Spleen (tissue), 11 donors: ENCODE measurements around the gene UPK1A. TPM values are rescaled to one million over a fixed set of nuclear protein-coding genes. Genes with fewer than 3 reads are reported as not detected.
A peak's percentile ranks its signal among the peaks of the same experiment; 100 is the strongest.

Experiments used
- DNase-seq: peaks from one replicate; pipeline ENCODE4 v3.0.0-alpha.2; 2020
- H3K27ac ChIP-seq, 8 donors: fragments of 200-600 bp; sonication (generic) in 7 of 8; 1 replicate in 4 of 8; 2 replicates in 4 of 8; pipeline versions ENCODE4 v1.5.0 to v1.8.0; 2016 to 2021; ENCODE audit warnings: inconsistent platforms in 4 of 8, mild to moderate bottlenecking in 4 of 8, moderate library complexity in 1 of 8
- H3K27me3 ChIP-seq, 7 donors: fragments of 200-600 bp; sonication (generic) in 6 of 7; replicated peaks in 1 of 7; 1 replicate in 4 of 7; 2 replicates in 3 of 7; pipeline versions ENCODE4 v1.5.0 to v1.8.0; 2016 to 2021; ENCODE audit warnings: inconsistent platforms in 3 of 7, mild to moderate bottlenecking in 1 of 7
- H3K36me3 ChIP-seq, 6 donors: fragments of 200-600 bp; sonication (generic) in 5 of 6; 1 replicate in 4 of 6; 2 replicates in 2 of 6; pipeline versions ENCODE4 v1.5.0 to v1.8.0; 2016 to 2021; ENCODE audit warnings: inconsistent platforms in 2 of 6
- H3K4me1 ChIP-seq, 6 donors: fragments of 200-600 bp; sonication (generic) in 5 of 6; 1 replicate in 3 of 6; 2 replicates in 3 of 6; pipeline versions ENCODE4 v1.5.0 to v1.8.0; 2016 to 2021; ENCODE audit warnings: inconsistent platforms in 3 of 6
- H3K4me3 ChIP-seq, 8 donors: fragments of 200-600 bp; sonication (generic) in 7 of 8; 1 replicate in 4 of 8; 2 replicates in 4 of 8; pipeline versions ENCODE4 v1.5.0 to v1.8.0; 2016 to 2021; ENCODE audit warnings: inconsistent platforms in 4 of 8, mild to moderate bottlenecking in 4 of 8, moderate library complexity in 2 of 8
- H3K9me3 ChIP-seq, 8 donors: fragments of 200-600 bp; sonication (generic) in 7 of 8; 1 replicate in 4 of 8; 2 replicates in 4 of 8; pipeline versions ENCODE4 v1.5.0 to v1.8.0; 2016 to 2021; ENCODE audit warnings: inconsistent platforms in 4 of 8
- POLR2A ChIP-seq, 3 donors: fragments of 450-650 bp; IDR thresholded peaks; one replicate each; pipeline ENCODE4 v1.5.1; 2017; ENCODE audit warnings: antibody characterized with exemption in 3 of 3, mild to moderate bottlenecking in 1 of 3
- POLR2AphosphoS5 ChIP-seq, 3 donors: sonication (generic); formaldehyde crosslinking; IDR thresholded peaks; one replicate each; pipeline ENCODE4 v1.5.1; 2017; ENCODE audit warnings: antibody characterized with exemption in 3 of 3
- WGBS, 5 donors: extraction: QIAGEN DNeasy Blood & Tissue Kit in 3 of 5; methylation state at CpG; one replicate each; pipeline versions ENCODE4 v1.1.5 to v1.1.7; 2013 to 2018; 5-methylcytosine and 5-hydroxymethylcytosine counted together
- intact Hi-C: fragments of 100-400 bp; cut with DNase I; formaldehyde crosslinking; loops from one replicate; pipeline ENCODE4 v1.15.0; 2023; ENCODE audit warnings: low total_unique reads
- polyA plus RNA-seq, 3 donors: library from polyadenylated mRNA; stranded (reverse); fragments of 200-250 nt; gene quantifications; one replicate each; pipeline ENCODE4 v1.2.1, GENCODE V29; 2013
- total RNA-seq, 7 donors: library from RNA; depleted of rRNA in 3 of 7; stranded (reverse); fragments of >200 nt in 3 of 7; fragmentation: NEBNext Ultra II Directional in 4 of 7; extraction: Animal tissue kit (Norgen Biotek cat#: 25700) in 4 of 7; gene quantifications; one replicate each; pipeline versions ENCODE4 v1.1.0 to v1.2.1, GENCODE V29; 2016 to 2021
- donor health status: healthy with polysubstance abuse.
- donor health status: DM: no; HTN: no; CAD: no; lungs with moderate emphysema.
- donor health status: DM: no; HTN: no; CAD: no.
- donor health status: Bipolar disorder and iron deficiency.
- donor health status: healthy.
- donor health status: DM: no; HTN: no; CAD: no.
- donor health status: DM: yes; HTN: yes; CAD: no.

UPK1A gene
- total and polyA plus RNA-seq, 10 donors = 0.11 TPM; not detected in 9

DNA sequence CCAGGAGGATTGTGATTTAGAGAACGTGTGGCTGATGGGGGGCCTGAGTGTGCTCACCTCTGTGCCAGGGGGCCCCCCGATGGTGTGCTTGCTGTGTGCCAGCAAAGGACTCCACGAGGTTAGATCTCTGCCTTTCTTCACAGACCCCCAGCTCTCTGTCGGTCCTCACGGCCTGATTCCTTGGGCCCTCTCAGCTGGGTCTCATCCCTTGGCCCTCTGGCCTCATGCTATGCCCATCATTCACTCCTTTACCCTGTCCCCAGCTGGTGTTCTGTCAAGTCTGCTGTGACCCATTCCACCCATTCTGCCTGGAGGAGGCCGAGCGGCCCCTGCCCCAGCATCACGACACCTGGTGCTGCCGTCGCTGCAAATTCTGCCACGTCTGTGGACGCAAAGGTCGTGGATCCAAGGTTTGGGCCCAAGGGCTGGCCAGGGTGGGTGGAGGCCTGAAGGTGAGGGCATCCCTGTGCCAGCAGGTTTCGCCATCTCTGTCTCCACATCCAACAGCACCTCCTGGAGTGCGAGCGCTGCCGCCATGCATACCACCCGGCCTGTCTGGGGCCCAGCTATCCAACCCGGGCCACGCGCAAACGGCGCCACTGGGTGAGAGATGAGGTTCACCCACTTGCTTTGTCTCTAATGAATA, 59.0 kb downstream of the UPK1A start:
- H3K4me1 ChIP-seq = peaks cover 0 to 29% (median 2%) of the 10 kb centered on the region in 6 donors
- no peaks in the 10 kb centered on the region for H3K9me3 ChIP-seq
- no peaks in the 10 kb centered on the region for H3K27me3 ChIP-seq
- no peak overlapping the region for H3K27ac ChIP-seq
- WGBS, 5 donors = 95 to 98% (median 96%) methylated on average over 23 of the region's 23 CpGs
- DNase-seq = no peak
- H3K4me3 ChIP-seq = no peak overlapping the region
- intact Hi-C loops = no loop called here
- H3K36me3 ChIP-seq = peaks cover 0 to 100% (median 96%) of the 10 kb centered on the region in 6 donors
- TF ChIP-seq POLR2A (IDR thresholded peaks at IDR 0.05) (no peak), POLR2AphosphoS5 (IDR thresholded peaks at IDR 0.05) (peak in 1 of 3 donors; percentile 47)

- H3K27me3 ChIP-seq = no peaks in the 10 kb centered on the region
- WGBS, 5 donors = 94 to 96% (median 95%) methylated on average over 17 to 25 of the region's 25 CpGs
- intact Hi-C loops = no loop called here
- TF ChIP-seq POLR2A (IDR thresholded peaks at IDR 0.05) (no peak), POLR2AphosphoS5 (IDR thresholded peaks at IDR 0.05) (peak in 1 of 3 donors; percentile 37)
- peaks cover 0 to 9% (median 0%) of the 10 kb centered on the region in 6 donors for H3K4me1 ChIP-seq
- DNase-seq = no peak
- H3K9me3 ChIP-seq = no peaks in the 10 kb centered on the region
- no peak overlapping the region for H3K27ac ChIP-seq
- H3K4me3 ChIP-seq = no peak overlapping the region
- peaks cover 0 to 100% (median 100%) of the 10 kb centered on the region in 6 donors for H3K36me3 ChIP-seq
Observed at GRCh38 chr19:35727053-35727955, 61.0 kb downstream of the UPK1A start.

Other genes with a start within 250 kb of the UPK1A start
- gene FFAR2, start 218.3 kb upstream of the UPK1A start, total RNA-seq = 10 to 100 TPM in 5 of 7 donors, 1 to 10 TPM in 2; 3.0 to 53.5 (median 12.6) TPM
- 1 to 10 TPM in 2 of 3 donors, under 1 TPM in 1; 0.89 to 9.0 (median 5.7) TPM for gene FFAR2, start 218.3 kb upstream of the UPK1A start, polyA plus RNA-seq
- 1 to 10 TPM in 1 of 7 donors, not detected in 6; 3.1 TPM for gene KRTDAP, start 176.1 kb upstream of the UPK1A start, total RNA-seq
- gene KRTDAP, start 176.1 kb upstream of the UPK1A start, polyA plus RNA-seq = not detected
- gene DMKN, start 152.9 kb upstream of the UPK1A start, total RNA-seq = 10 to 100 TPM in 2 of 7 donors, 1 to 10 TPM in 5; 2.5 to 17.9 (median 4.4) TPM
- gene DMKN, start 152.9 kb upstream of the UPK1A start, polyA plus RNA-seq = 10 to 100 TPM in 2 of 3 donors, 1 to 10 TPM in 1; 7.2 to 15.3 (median 10.7) TPM
- not detected for gene SBSN, start 138.2 kb upstream of the UPK1A start, total RNA-seq
- under 1 TPM; 0.05 to 0.33 (median 0.19) TPM for gene SBSN, start 138.2 kb upstream of the UPK1A start, polyA plus RNA-seq
- gene GAPDHS, start 133.1 kb upstream of the UPK1A start, total RNA-seq = under 1 TPM in 1 of 7 donors, not detected in 6; 0.17 TPM
- under 1 TPM in 2 of 3 donors, not detected in 1; 0.13 to 0.14 TPM for gene GAPDHS, start 133.1 kb upstream of the UPK1A start, polyA plus RNA-seq
- 10 to 100 TPM; 47.6 to 67.7 (median 50.4) TPM for gene TMEM147, start 120.9 kb upstream of the UPK1A start, total RNA-seq
- 10 to 100 TPM; 57.9 to 88.7 (median 78.7) TPM for gene TMEM147, start 120.9 kb upstream of the UPK1A start, polyA plus RNA-seq
- not detected for gene ATP4A, start 102.9 kb upstream of the UPK1A start, total RNA-seq
- not detected for gene ATP4A, start 102.9 kb upstream of the UPK1A start, polyA plus RNA-seq
- not detected for gene PMIS2, start 80.3 kb upstream of the UPK1A start, total RNA-seq
- not detected for gene PMIS2, start 80.3 kb upstream of the UPK1A start, polyA plus RNA-seq
- 10 to 100 TPM; 10.3 to 24.4 (median 17.7) TPM for gene HAUS5, start 53.8 kb upstream of the UPK1A start, total RNA-seq
- 10 to 100 TPM; 12.4 to 23.8 (median 23.1) TPM for gene HAUS5, start 53.8 kb upstream of the UPK1A start, polyA plus RNA-seq
- 10 to 100 TPM; 48.2 to 63.4 (median 59.6) TPM for gene RBM42, start 37.5 kb upstream of the UPK1A start, total RNA-seq
- 10 to 100 TPM; 48.8 to 71.9 (median 58.1) TPM for gene RBM42, start 37.5 kb upstream of the UPK1A start, polyA plus RNA-seq
- gene ETV2, start 24.8 kb upstream of the UPK1A start, total RNA-seq = under 1 TPM in 2 of 7 donors, not detected in 5; 0.43 to 0.57 TPM
- gene ETV2, start 24.8 kb upstream of the UPK1A start, polyA plus RNA-seq = 1 to 10 TPM in 2 of 3 donors, under 1 TPM in 1; 0.99 to 1.2 (median 1.1) TPM
- 100 to 1,000 TPM; 208 to 672 (median 255) TPM for gene COX6B1, start 18.2 kb upstream of the UPK1A start, total RNA-seq
- gene COX6B1, start 18.2 kb upstream of the UPK1A start, polyA plus RNA-seq = 100 to 1,000 TPM; 640 to 837 (median 717) TPM
- 1 to 10 TPM; 2.5 to 6.9 (median 4.0) TPM for gene ZBTB32, start 38.0 kb downstream of the UPK1A start, total RNA-seq
- gene ZBTB32, start 38.0 kb downstream of the UPK1A start, polyA plus RNA-seq = 1 to 10 TPM; 3.0 to 8.2 (median 4.8) TPM
- gene KMT2B, start 51.5 kb downstream of the UPK1A start, total RNA-seq = 10 to 100 TPM; 36.6 to 58.2 (median 50.7) TPM
- 10 to 100 TPM; 17.6 to 37.2 (median 27.6) TPM for gene KMT2B, start 51.5 kb downstream of the UPK1A start, polyA plus RNA-seq
- 10 to 100 TPM; 16.5 to 64.7 (median 43.5) TPM for gene IGFLR1, start 75.9 kb downstream of the UPK1A start, total RNA-seq
- gene IGFLR1, start 75.9 kb downstream of the UPK1A start, polyA plus RNA-seq = 10 to 100 TPM; 30.1 to 62.9 (median 49.3) TPM
- 10 to 100 TPM; 27.3 to 65.1 (median 29.7) TPM for gene U2AF1L4, start 78.9 kb downstream of the UPK1A start, total RNA-seq
- gene U2AF1L4, start 78.9 kb downstream of the UPK1A start, polyA plus RNA-seq = 10 to 100 TPM; 27.2 to 96.5 (median 60.7) TPM
- 10 to 100 TPM; 37.5 to 55.7 (median 47.6) TPM for gene PSENEN, start 79.1 kb downstream of the UPK1A start, total RNA-seq
- gene PSENEN, start 79.1 kb downstream of the UPK1A start, polyA plus RNA-seq = 10 to 100 TPM; 61.9 to 71.3 (median 62.1) TPM
- 10 to 100 TPM in 5 of 7 donors, 1 to 10 TPM in 2; 7.0 to 19.5 (median 10.7) TPM for gene LIN37, start 82.1 kb downstream of the UPK1A start, total RNA-seq
- 10 to 100 TPM; 13.7 to 28.5 (median 18.5) TPM for gene LIN37, start 82.1 kb downstream of the UPK1A start, polyA plus RNA-seq
- 1 to 10 TPM; 2.1 to 5.9 (median 4.3) TPM for gene HSPB6, start 90.5 kb downstream of the UPK1A start, total RNA-seq
- gene HSPB6, start 90.5 kb downstream of the UPK1A start, polyA plus RNA-seq = 10 to 100 TPM in 1 of 3 donors, 1 to 10 TPM in 2; 2.9 to 11.0 (median 5.8) TPM
- gene PROSER3, start 91.7 kb downstream of the UPK1A start, total RNA-seq = 10 to 100 TPM in 6 of 7 donors, 1 to 10 TPM in 1; 6.6 to 25.2 (median 16.3) TPM
- gene PROSER3, start 91.7 kb downstream of the UPK1A start, polyA plus RNA-seq = 1 to 10 TPM; 2.0 to 8.4 (median 2.1) TPM
- gene ARHGAP33, start 109.0 kb downstream of the UPK1A start, total RNA-seq = 10 to 100 TPM in 6 of 7 donors, 1 to 10 TPM in 1; 7.4 to 25.2 (median 14.4) TPM
- 10 to 100 TPM in 1 of 3 donors, 1 to 10 TPM in 2; 3.1 to 10.9 (median 5.1) TPM for gene ARHGAP33, start 109.0 kb downstream of the UPK1A start, polyA plus RNA-seq
- not detected for gene PRODH2, start 146.3 kb downstream of the UPK1A start, total RNA-seq
- under 1 TPM in 1 of 3 donors, not detected in 2; 0.06 TPM for gene PRODH2, start 146.3 kb downstream of the UPK1A start, polyA plus RNA-seq
- gene NPHS1, start 186.0 kb downstream of the UPK1A start, total RNA-seq = under 1 TPM in 2 of 7 donors, not detected in 5; 0.20 to 0.60 TPM
- gene NPHS1, start 186.0 kb downstream of the UPK1A start, polyA plus RNA-seq = under 1 TPM; 0.10 to 0.58 (median 0.13) TPM
- gene KIRREL2, start 190.4 kb downstream of the UPK1A start, total RNA-seq = under 1 TPM in 1 of 7 donors, not detected in 6; 0.17 TPM
- under 1 TPM; 0.10 to 0.27 (median 0.11) TPM for gene KIRREL2, start 190.4 kb downstream of the UPK1A start, polyA plus RNA-seq
- 1 to 10 TPM in 3 of 7 donors, under 1 TPM in 2, not detected in 2; 0.57 to 3.6 (median 1.1) TPM for gene APLP1, start 202.1 kb downstream of the UPK1A start, total RNA-seq
- gene APLP1, start 202.1 kb downstream of the UPK1A start, polyA plus RNA-seq = 1 to 10 TPM in 2 of 3 donors, under 1 TPM in 1; 0.99 to 2.6 (median 2.4) TPM
- 10 to 100 TPM; 19.6 to 57.5 (median 30.3) TPM for gene NFKBID, start 234.0 kb downstream of the UPK1A start, total RNA-seq
- 10 to 100 TPM; 12.6 to 19.7 (median 18.1) TPM for gene NFKBID, start 234.0 kb downstream of the UPK1A start, polyA plus RNA-seq
- gene HCST, start 236.0 kb downstream of the UPK1A start, total RNA-seq = 10 to 100 TPM; 31.5 to 80.4 (median 58.2) TPM
- gene HCST, start 236.0 kb downstream of the UPK1A start, polyA plus RNA-seq = 100 to 1,000 TPM; 119 to 130 (median 122) TPM
- gene TYROBP, start 241.8 kb downstream of the UPK1A start, total RNA-seq = 100 to 1,000 TPM; 292 to 747 (median 403) TPM
- gene TYROBP, start 241.8 kb downstream of the UPK1A start, polyA plus RNA-seq = 100 to 1,000 TPM; 281 to 446 (median 285) TPM